ENCODE measurements around the gene SPAG4.
A peak's percentile ranks its signal among the peaks of the same experiment; 100 is the strongest.

SPAG4 gene

GRCh38 chr20:35619196-35620095, 3.8 kb downstream of the SPAG4 start:
- peak overlapping the region; percentile 30 to 47 (median 35) for H3K4me3 ChIP-seq
- peak overlapping the region in 8 of 21 experiments; percentile 2 to 57 (median 22) for H3K27ac ChIP-seq

- Histone ChIP-seq H3K4me3 (no peak overlapping the region), H3K27ac (no peak overlapping the region)
Observed at GRCh38 chr20:35620818-35621559, 5.4 kb downstream of the SPAG4 start.

GRCh38 chr20:35621560-35621946, 5.9 kb downstream of the SPAG4 start:
- H3K4me3 ChIP-seq, result no peak overlapping the region
- no peak overlapping the region for H3K27ac ChIP-seq

- no peak overlapping the region for H3K27ac ChIP-seq
- no peak overlapping the region for H3K4me3 ChIP-seq
Observed at GRCh38 chr20:35625584-35626385, 10.2 kb downstream of the SPAG4 start.

DNA sequence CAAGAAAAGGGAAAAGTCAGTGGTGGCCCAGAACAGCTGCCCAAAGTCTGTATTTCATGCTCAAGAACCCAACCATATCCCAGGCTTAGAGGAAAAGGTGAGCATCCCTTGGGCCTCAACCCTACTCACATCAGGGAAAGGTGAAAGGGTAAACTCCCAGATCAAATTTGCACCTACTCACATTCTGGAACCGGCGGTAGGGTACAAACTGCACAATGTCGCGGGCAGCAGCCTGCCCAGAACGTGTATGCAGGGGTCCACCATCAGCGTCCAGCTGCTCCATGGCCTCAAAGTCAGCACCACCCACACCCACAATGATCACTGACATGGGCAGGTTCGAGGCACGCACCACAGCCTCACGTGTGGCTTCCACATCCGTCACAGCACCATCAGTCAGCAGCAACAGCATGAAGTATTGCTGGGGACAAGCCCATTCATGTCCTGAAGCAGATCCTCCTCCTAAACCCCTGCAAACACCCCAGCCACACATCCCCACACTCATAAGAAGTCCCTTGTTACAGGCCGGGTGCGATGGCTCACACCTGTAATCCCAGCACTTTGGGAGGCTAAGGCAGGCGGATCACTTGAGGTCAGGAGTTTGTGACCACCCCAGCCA, 10.9 kb downstream of the SPAG4 start:
- no peak overlapping the region for H3K4me3 ChIP-seq
- H3K27ac ChIP-seq, result no peak overlapping the region

DNA sequence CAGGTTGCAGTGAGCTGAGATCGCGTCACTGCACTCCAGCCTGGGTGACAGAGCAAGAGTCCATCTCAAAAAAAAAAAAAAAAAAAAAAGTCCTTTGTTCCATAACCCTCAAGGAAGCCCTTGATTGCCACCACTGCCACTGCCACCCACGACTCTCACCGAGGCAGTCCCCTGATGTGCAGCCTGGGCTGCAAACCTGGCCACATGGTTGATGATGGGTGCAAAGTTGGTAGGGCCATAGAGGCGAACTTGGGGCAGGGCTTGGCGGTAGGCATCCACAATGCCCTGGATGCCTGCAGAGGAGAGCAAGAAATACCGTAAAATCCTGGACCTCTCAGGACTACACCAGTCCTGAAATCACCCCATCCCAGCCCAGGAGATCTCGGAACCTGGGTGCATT, 11.5 kb downstream of the SPAG4 start:
- no peak overlapping the region for H3K27ac ChIP-seq
- no peak overlapping the region for H3K4me3 ChIP-seq

DNA sequence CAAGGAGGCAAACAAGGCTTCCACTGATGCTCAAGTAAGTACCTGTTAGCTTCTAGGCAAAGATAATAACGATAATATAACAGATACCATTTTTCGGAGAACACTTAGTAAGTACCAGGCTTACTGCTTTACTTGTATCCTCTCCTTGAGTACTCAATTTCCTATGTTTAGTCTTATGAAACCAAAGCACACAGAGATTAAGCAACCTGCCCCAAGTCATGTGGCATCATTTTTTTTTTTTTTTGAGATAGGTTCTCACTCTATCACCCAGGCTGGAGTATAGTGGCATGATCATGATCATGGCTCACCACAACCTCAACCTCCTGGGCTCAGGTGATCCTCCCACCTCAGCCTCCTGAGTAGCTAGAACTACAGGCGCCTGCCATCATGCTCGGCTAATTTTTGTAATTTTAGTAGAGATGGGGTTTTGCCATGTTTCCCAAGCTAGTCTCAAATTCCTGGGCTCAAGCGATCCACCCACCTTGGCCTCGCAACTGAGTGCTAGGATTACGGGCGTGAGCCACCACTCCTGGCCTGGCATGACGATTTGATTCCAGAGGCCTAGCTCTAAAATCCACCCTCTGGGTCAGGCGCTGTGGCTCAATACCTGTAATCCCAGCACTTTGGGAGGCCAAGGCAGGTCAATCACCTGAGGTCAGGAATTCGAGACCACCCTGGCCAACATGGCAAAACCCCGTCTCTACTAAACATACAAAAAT, 14.0 kb downstream of the SPAG4 start:
- no peak overlapping the region for H3K4me3 ChIP-seq
- no peak overlapping the region for H3K27ac ChIP-seq

GRCh38 chr20:35630636-35631035, 15.0 kb downstream of the SPAG4 start:
- no peak overlapping the region for H3K27ac ChIP-seq
- no peak overlapping the region for H3K4me3 ChIP-seq

GRCh38 chr20:35632539-35633115, 17.0 kb downstream of the SPAG4 start:
- Histone ChIP-seq H3K4me3 (no peak overlapping the region), H3K27ac (no peak overlapping the region)

DNA sequence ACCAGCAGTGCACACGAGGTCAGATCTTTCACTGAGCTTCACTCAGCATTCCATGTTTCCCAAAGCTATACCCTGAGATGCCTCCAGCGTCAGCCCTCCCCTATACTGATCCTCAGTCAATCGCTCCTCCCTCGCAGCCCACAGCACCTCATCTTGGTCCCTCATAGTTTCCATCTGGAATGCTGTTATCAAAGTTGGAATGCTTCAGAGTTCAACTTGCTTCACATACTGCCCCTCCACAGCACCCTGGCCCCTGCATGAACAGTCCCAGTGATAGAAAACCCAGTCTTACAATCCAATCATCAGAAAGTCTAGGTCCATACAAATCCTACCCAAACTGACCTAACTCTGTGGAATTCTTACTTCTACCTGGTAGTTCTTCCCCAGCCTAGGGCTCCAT, 20.0 kb downstream of the SPAG4 start:
- Histone ChIP-seq H3K4me3 (no peak overlapping the region), H3K27ac (no peak overlapping the region)

DNA sequence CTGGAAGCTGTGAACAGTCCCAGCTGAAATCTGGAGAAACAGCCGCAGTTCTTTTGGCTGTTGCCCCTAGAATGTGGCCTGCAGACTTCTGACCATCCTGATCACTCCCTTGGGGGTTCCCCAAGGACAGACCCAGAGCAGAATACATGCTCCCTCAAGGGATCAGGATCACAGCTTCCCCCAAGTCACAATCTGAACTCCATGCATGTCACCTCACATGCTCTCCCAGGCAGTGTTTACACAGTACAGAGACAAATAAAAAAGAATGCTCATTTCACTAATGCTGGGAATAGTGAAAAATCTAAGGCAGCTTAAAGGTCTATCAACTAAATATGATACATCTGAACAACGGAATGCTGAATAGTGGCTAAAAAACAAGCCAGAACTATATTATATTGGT, 20.5 kb downstream of the SPAG4 start:
- no peak overlapping the region for H3K4me3 ChIP-seq

DNA sequence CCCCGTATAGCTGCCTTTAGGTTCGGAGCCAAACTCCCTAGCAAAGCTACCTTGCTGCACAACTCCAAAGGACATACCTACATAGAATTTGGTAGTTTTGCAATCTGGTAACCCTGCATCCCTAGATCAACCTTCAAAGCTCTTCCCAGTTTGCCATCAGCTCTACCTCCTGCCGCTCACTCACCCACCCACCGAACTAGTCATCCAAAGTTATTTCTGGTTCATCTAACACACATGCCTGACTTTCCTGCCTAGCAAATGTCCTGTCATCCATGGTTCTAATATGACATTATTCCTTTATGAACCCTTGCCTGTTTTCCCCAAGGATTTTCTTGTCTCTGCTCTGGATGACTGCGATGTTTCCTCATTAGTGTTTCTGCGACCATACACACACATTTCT, 21.6 kb downstream of the SPAG4 start:
- H3K27ac ChIP-seq, result no peak overlapping the region
- H3K4me3 ChIP-seq, result no peak overlapping the region

More for the DNA sequence above, 20.5 kb downstream of the SPAG4 start:
- H3K27ac ChIP-seq, result no peak overlapping the region

DNA sequence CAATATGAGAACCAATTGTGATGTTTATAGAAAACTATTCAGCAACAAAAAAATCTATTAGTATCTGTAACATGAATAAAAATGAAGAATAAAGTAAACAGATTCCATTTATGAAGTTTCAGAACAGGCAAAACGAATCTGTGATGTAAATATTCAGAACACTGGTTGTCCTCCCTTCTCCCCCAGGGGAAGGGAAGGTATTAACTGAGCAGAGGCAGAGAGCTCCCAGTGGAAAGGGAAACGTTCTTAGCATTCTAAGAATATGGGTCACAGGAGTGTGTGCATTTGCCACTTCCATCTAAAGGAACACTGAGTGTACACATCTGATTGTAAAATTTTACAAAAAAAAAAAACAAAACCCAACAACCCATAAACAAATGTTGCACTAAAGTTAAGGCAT, 23.1 kb downstream of the SPAG4 start:
- Histone ChIP-seq H3K27ac (no peak overlapping the region), H3K4me3 (no peak overlapping the region)

DNA sequence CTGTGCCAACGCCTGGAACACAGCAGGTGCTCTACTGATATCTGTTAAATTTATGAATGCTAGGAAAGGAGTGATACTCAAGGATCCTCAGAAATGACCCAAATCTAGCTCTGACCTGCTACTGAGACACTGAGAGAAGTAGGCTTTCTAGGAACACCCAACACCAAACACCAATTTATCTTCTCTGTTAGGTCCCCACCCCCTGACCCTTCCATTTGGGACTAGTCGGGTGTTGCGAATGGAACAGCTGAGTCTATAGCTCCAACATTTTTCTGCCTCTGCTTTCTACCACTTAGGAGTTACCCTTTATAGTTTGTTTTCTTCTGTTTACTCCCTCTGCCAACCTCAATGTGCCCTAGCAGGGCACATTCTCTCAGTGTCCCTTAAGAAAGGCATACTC, 25.1 kb downstream of the SPAG4 start:
- no peak overlapping the region for H3K27ac ChIP-seq
- H3K4me3 ChIP-seq, result no peak overlapping the region

DNA sequence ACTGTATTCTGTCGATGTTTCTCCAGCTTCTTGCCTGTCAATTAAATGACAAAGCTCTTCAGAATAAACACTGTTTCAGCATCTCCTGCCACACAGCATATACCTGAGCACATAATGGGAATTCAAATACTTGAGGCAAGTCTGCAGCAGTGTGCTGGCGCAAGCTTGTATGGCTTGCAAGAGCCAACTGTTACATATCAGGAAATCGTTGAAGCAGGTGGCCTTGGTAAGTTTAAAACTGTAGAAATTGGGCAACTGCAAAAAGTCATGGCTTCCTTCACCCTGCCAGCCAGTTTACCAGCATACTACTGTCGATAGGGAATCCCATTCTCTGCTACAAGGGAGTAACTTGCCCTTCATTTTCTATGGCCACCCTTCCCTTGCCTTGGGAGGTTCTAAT, 26.1 kb downstream of the SPAG4 start:
- Histone ChIP-seq H3K27ac (no peak overlapping the region), H3K4me3 (no peak overlapping the region)

GRCh38 chr20:35643045-35643444, 27.4 kb downstream of the SPAG4 start:
- Histone ChIP-seq H3K4me3 (no peak overlapping the region), H3K27ac (no peak overlapping the region)

GRCh38 chr20:35644806-35645205, 29.2 kb downstream of the SPAG4 start:
- H3K27ac ChIP-seq, result no peak overlapping the region
- no peak overlapping the region for H3K4me3 ChIP-seq

DNA sequence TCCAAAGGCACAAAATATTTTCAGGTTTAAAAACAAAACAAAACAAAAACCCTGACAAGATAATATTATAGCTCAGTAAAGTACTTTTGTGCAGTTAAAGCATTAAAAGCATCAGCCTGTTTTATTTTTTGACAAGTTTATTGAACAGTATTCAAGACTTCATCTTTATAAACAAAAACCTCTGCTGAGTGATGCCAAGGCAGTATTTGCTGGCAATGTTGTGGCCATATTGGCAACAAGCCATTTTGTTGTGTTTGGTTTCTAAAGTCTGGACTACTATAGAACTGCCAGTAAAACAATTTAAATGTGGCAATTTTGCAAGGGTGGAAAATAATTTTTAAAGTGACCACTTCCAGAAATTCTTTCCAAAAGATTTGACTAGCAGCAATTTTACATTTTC, 33.2 kb downstream of the SPAG4 start:
- peak overlapping the region in 1 of 21 experiments; percentile 7 for H3K27ac ChIP-seq

DNA sequence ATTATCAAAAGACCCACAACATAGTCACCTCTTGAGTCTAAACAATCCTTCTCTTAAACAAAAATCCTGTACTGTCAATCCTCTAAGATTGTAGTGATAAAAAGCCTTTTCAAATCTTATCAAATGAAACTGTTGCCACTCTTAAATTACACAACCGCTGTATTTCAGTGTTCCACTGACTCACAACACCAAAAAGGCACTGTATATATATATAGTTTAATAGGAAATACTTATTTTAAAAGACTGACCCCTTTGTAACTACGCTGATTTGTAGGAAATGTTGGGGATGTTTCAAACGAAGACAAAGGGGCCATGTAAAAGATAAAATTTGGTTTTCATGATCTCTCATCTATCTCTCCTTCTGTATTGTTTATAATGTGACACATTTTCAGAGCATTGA, 35.0 kb downstream of the SPAG4 start:
- Histone ChIP-seq H3K4me3 (no peak overlapping the region), H3K27ac (no peak overlapping the region)

More for the DNA sequence above, 33.2 kb downstream of the SPAG4 start:
- H3K4me3 ChIP-seq, result no peak overlapping the region

Measured in skin epidermis (tissue), 12 donors.